ENCODE results near the gene SPEN.

Gene SPEN

DNA sequence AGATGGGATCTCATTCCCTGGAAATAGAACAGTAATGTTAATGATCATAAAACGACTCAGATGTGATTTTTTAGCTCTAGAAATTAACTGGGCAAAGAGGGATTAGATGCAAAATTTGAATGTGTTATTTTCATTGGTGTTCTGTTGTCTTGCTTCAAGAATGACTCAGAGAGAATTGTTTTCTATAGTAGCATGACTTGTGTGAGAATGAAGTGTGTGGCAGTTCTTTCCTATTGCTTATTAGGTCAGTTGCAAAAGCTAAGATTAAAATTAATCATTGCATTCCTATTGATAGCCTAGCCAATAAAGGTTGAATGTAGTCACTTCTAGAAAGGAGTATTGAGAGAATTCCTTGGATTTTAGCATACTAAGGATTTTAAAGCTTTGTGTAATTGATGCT, 22.9 kb downstream of the SPEN start:
- no peak for TF ChIP-seq SIN3A (IDR thresholded peaks at IDR 0.05; ENCODE audit: borderline replicate concordance, insufficient read depth, low read length)
- TF ChIP-seq, protein P1, sequence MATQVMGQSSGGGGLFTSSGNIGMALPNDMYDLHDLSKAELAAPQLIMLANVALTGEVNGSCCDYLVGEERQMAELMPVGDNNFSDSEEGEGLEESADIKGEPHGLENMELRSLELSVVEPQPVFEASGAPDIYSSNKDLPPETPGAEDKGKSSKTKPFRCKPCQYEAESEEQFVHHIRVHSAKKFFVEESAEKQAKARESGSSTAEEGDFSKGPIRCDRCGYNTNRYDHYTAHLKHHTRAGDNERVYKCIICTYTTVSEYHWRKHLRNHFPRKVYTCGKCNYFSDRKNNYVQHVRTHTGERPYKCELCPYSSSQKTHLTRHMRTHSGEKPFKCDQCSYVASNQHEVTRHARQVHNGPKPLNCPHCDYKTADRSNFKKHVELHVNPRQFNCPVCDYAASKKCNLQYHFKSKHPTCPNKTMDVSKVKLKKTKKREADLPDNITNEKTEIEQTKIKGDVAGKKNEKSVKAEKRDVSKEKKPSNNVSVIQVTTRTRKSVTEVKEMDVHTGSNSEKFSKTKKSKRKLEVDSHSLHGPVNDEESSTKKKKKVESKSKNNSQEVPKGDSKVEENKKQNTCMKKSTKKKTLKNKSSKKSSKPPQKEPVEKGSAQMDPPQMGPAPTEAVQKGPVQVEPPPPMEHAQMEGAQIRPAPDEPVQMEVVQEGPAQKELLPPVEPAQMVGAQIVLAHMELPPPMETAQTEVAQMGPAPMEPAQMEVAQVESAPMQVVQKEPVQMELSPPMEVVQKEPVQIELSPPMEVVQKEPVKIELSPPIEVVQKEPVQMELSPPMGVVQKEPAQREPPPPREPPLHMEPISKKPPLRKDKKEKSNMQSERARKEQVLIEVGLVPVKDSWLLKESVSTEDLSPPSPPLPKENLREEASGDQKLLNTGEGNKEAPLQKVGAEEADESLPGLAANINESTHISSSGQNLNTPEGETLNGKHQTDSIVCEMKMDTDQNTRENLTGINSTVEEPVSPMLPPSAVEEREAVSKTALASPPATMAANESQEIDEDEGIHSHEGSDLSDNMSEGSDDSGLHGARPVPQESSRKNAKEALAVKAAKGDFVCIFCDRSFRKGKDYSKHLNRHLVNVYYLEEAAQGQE (IDR thresholded peaks at IDR 0.05; ENCODE audit: insufficient read depth in 1 of 2, low read depth in 2 of 2, low read length in 2 of 2): no peak
- TF ChIP-seq POLR2AphosphoS5 (IDR thresholded peaks at IDR 0.05; ENCODE audit: low read depth, low read length): no peak
- TF ChIP-seq TAF1 (IDR thresholded peaks at IDR 0.05; ENCODE audit: borderline replicate concordance, insufficient read depth, low read length): no peak
- no peak for TF ChIP-seq FOXP2 (optimal IDR thresholded peaks at IDR 0.05; ENCODE audit: borderline replicate concordance, extremely low read depth, extremely low read length, insufficient read depth)

DNA sequence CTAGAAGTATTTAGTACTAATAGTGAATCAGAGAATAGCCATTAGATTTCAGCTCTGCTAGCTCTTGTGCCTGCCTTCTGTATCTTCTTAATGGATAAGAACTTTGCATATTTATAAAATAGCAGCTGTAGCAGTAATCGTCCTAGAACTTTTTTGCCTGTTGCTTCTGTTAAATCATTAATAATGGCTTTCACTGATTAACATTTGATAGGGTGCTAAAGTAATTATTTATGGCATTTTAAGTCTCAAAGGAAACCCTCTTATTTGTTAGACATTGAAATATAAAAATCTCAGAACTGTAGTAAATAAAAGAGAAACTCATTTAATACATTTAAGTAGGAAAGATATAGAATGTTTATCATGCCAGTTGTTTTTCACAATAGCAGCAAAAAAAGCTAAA, 27.0 kb downstream of the SPEN start:
- no peak for TF ChIP-seq FOXP2 (optimal IDR thresholded peaks at IDR 0.05; ENCODE audit: borderline replicate concordance, extremely low read depth, extremely low read length, insufficient read depth)
- TF ChIP-seq, protein P1 (IDR thresholded peaks at IDR 0.05; ENCODE audit: insufficient read depth in 1 of 2, low read depth in 2 of 2, low read length in 2 of 2): no peak

DNA sequence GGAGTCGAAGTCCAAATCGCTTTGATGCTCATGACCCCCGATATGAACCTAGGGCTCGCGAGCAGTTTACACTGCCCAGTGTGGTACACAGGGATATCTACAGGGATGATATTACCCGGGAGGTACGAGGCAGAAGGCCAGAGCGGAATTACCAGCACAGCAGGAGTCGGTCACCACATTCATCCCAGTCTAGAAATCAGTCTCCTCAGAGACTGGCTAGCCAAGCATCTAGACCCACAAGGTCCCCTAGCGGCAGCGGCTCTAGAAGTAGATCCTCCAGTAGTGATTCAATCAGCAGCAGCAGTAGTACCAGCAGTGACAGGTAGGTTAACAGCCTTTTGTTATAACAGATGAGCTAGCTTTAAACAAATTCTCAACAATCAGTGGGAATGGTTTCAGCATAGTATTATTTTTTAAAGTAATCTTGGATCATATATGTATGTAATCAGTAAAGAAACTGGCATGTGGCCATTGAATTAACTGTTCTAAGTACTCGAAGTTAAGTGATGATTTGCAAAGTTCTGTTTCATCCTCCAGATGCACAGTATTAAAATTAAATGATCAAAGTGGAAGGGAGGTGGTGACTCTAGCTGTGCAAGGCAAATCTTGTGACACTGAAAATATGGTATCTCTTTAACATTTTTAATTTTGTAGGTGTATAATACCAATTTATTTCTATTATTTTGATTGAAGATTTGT, 29.0 kb downstream of the SPEN start:
- TF ChIP-seq SIN3A (IDR thresholded peaks at IDR 0.05; ENCODE audit: borderline replicate concordance, insufficient read depth, low read length): no peak

DNA sequence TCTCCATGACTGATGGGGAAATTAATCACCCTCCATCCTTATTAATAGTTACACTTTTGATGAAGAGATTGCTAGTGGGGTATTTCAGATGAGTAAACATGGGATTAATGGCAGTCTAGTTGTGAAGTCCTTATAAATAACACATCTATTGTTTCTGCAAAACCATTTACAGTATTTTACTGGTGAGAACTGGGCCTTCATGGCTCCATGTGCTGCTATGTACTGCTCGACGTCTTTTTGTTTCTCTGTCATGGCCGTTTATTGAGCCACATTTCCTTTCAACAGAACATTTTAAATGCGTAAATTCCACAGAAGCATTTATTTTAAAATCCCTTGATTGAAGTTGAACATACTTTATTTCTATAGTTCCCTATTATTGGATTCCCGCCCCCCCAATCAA, 34.5 kb downstream of the SPEN start:
- TF ChIP-seq SIN3A (IDR thresholded peaks at IDR 0.05; ENCODE audit: borderline replicate concordance, insufficient read depth, low read length) (no peak), FOXP2 (optimal IDR thresholded peaks at IDR 0.05; ENCODE audit: borderline replicate concordance, extremely low read depth, extremely low read length, insufficient read depth) (no peak), POLR2AphosphoS5 (IDR thresholded peaks at IDR 0.05; ENCODE audit: low read depth, low read length) (no peak), TAF1 (IDR thresholded peaks at IDR 0.05; ENCODE audit: borderline replicate concordance, insufficient read depth, low read length) (no peak)

GRCh38 chr1:15882665-15883064, 35.2 kb downstream of the SPEN start:
- TF ChIP-seq SIN3A (IDR thresholded peaks at IDR 0.05; ENCODE audit: borderline replicate concordance, insufficient read depth, low read length) (no peak), TAF1 (IDR thresholded peaks at IDR 0.05; ENCODE audit: borderline replicate concordance, insufficient read depth, low read length) (no peak), FOXP2 (optimal IDR thresholded peaks at IDR 0.05; ENCODE audit: borderline replicate concordance, extremely low read depth, extremely low read length, insufficient read depth) (no peak), POLR2AphosphoS5 (IDR thresholded peaks at IDR 0.05; ENCODE audit: low read depth, low read length) (no peak)
- TF ChIP-seq, protein P1 (IDR thresholded peaks at IDR 0.05; ENCODE audit: insufficient read depth in 1 of 2, low read depth in 2 of 2, low read length in 2 of 2): no peak

- TF ChIP-seq, protein P1 (IDR thresholded peaks at IDR 0.05; ENCODE audit: insufficient read depth in 1 of 2, low read depth in 2 of 2, low read length in 2 of 2): no peak
- TF ChIP-seq SIN3A (IDR thresholded peaks at IDR 0.05; ENCODE audit: borderline replicate concordance, insufficient read depth, low read length): no peak
- TF ChIP-seq FOXP2 (optimal IDR thresholded peaks at IDR 0.05; ENCODE audit: borderline replicate concordance, extremely low read depth, extremely low read length, insufficient read depth): no peak
- no peak for TF ChIP-seq POLR2AphosphoS5 (IDR thresholded peaks at IDR 0.05; ENCODE audit: low read depth, low read length)
- TF ChIP-seq TAF1 (IDR thresholded peaks at IDR 0.05; ENCODE audit: borderline replicate concordance, insufficient read depth, low read length): no peak
Observed at GRCh38 chr1:15883326-15883725, 35.8 kb downstream of the SPEN start.

Data from PFSK-1 (cell line).